Spleen (tissue), 7 donors: ENCODE data around the gene AGTPBP1.

ENCODE experiments used
- CTCF ChIP-seq, 11 experiments: fragments of 200-600 bp in 7 of 11; fragments of 450-650 bp in 4 of 11; sonication (generic) in 4 of 11; IDR thresholded peaks in 8 of 11; conservative IDR thresholded peaks in 3 of 11; 1 replicate in 7 of 11; 2 replicates in 4 of 11; pipeline versions ENCODE4 v1.4.0 to v1.8.0; 2016 to 2021; ENCODE audit warnings: antibody characterized with exemption in 11 of 11, inconsistent platforms in 4 of 11, mild to moderate bottlenecking in 1 of 11
- POLR2AphosphoS5 ChIP-seq, 3 donors: sonication (generic); formaldehyde crosslinking; IDR thresholded peaks; one replicate each; pipeline ENCODE4 v1.5.1; 2017; ENCODE audit warnings: antibody characterized with exemption in 3 of 3
- donor health status: DM: no; HTN: no; CAD: no; lungs with moderate emphysema.
- donor health status: DM: no; HTN: no; CAD: no.
- donor health status: DM: no; HTN: no; CAD: no.

DNA sequence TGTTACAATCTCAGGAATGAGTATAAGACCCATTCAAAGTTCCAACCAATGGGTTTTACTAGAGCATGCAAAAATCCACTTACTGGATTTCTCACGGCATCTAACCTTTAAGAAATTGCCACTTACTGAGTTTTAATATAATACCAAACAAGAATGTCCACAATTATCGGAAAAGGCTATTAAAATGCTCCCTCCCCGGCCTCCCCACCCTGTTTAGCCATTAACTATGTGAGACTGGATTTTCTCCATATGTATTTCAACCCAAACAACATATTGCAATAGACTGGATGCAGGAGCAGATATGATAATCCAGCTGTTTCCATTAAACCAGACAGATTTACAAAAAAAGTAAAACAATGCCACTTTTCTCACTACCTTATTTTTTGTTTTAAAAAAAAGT, 4.1 kb downstream of the AGTPBP1 start:
- TF ChIP-seq CTCF (IDR thresholded peaks at IDR 0.05 in 8 of 11, conservative IDR thresholded peaks at IDR 0.05 in 3 of 11): no peak
- no peak for TF ChIP-seq POLR2AphosphoS5 (IDR thresholded peaks at IDR 0.05)
